Esophagus squamous epithelium (tissue), 5 donors: ENCODE measurements around the gene HOXD9. TPM values are rescaled to one million over a fixed set of nuclear protein-coding genes. Genes with fewer than 3 reads are reported as not detected.

Source experiments
- DNase-seq: peaks from one replicate; lab custom pipeline; 2025; lab: John Stamatoyannopoulos, UW
- H3K27ac ChIP-seq, 4 donors: fragments of 200-600 bp; sonication (generic); one replicate each; pipeline ENCODE4 v1.5.1; 2016 to 2019; ENCODE audit warnings: mild to moderate bottlenecking in 1 of 4
- H3K27me3 ChIP-seq, 4 donors: fragments of 200-600 bp; sonication (generic); 1 replicate in 3 of 4; 2 replicates in 1 of 4; pipeline versions ENCODE4 v1.5.1 to v1.6.0; 2017 to 2021; ENCODE audit warnings: antibody characterized with exemption in 1 of 4
- H3K36me3 ChIP-seq, 3 donors: fragments of 200-600 bp; sonication (generic); one replicate each; pipeline ENCODE4 v1.5.1; 2016 to 2019
- H3K4me1 ChIP-seq, 3 donors: fragments of 200-600 bp; sonication (generic); one replicate each; pipeline ENCODE4 v1.5.1; 2017 to 2019
- H3K4me3 ChIP-seq, 4 donors: fragments of 200-600 bp; sonication (generic); 1 replicate in 3 of 4; 2 replicates in 1 of 4; pipeline ENCODE4 v1.5.1; 2016 to 2019; ENCODE audit warnings: mild to moderate bottlenecking in 2 of 4, moderate library complexity in 1 of 4
- H3K9me3 ChIP-seq, 3 donors: fragments of 200-600 bp; sonication (generic); one replicate each; pipeline ENCODE4 v1.5.1; 2016 to 2019
- CTCF ChIP-seq, 6 experiments: fragments of 450-650 bp in 4 of 6; fragments of 200-600 bp in 2 of 6; sonication (generic) in 2 of 6; IDR thresholded peaks; one replicate each; pipeline ENCODE4 v1.5.1; 2016 to 2019; ENCODE audit warnings: antibody characterized with exemption in 6 of 6, mild to moderate bottlenecking in 4 of 6, moderate library complexity in 4 of 6
- POLR2A ChIP-seq, 4 donors: fragments of 450-650 bp; IDR thresholded peaks; one replicate each; pipeline ENCODE4 v1.6.1; 2017; ENCODE audit warnings: antibody characterized with exemption in 4 of 4, mild to moderate bottlenecking in 4 of 4, moderate library complexity in 3 of 4
- WGBS, 2 donors: methylation state at CpG; one replicate each; pipeline ENCODE4 v1.1.5; 2018; 5-methylcytosine and 5-hydroxymethylcytosine counted together
- intact Hi-C: fragments of 100-400 bp; cut with DNase I; formaldehyde crosslinking; loops from one replicate; pipeline ENCODE4 v1.15.0; 2022
- total RNA-seq, 4 donors: library from RNA; depleted of rRNA; stranded (reverse); fragments of >200 nt; gene quantifications; one replicate each; pipeline ENCODE4 v1.1.0, GENCODE V29; 2016
- donor health status: DM: yes; HTN: yes; CAD: no.

HOXD9 gene
- total RNA-seq: 1 to 10 TPM in 1 of 4 donors, under 1 TPM in 1, not detected in 2; 0.61 to 3.4 TPM

DNA sequence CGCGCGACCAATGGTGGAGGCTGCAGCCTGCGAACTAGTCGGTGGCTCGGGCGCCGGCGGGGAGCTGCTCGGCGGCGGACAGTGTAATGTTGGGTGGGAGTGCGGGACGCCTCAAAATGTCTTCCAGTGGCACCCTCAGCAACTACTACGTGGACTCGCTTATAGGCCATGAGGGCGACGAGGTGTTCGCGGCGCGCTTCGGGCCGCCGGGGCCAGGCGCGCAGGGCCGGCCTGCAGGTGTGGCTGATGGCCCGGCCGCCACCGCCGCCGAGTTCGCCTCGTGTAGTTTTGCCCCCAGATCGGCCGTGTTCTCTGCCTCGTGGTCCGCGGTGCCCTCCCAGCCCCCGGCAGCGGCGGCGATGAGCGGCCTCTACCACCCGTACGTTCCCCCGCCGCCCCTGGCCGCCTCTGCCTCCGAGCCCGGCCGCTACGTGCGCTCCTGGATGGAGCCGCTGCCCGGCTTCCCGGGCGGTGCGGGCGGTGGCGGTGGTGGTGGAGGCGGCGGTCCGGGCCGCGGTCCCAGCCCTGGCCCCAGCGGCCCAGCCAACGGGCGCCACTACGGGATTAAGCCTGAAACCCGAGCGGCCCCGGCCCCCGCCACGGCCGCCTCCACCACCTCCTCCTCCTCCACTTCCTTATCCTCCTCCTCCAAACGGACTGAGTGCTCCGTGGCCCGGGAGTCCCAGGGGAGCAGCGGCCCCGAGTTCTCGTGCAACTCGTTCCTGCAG lies at the start of gene HOXD9:
HOXD9 (plus strand) TSS at position 37 of the 728 bp plus-strand sequence; CDS start at position 87, 50 bp downstream.
- peak within 1 kb of the TSS; percentile 36 to 85 (median 70) for H3K27ac ChIP-seq
- WGBS, 2 donors: 7% methylated on average over 21 of the region's 84 CpGs; no CpG with 5 or more reads in 1 of the 2 donors
- no peaks in the 10 kb centered on the region for H3K36me3 ChIP-seq
- H3K4me3 ChIP-seq: peak within 1 kb of the TSS; percentile 27 to 59 (median 42)
- H3K27me3 ChIP-seq: peaks cover 40 to 100% (median 54%) of the 10 kb centered on the region in 4 donors
- intact Hi-C loops: loop anchor here (10.0 kb wide), 2 partner anchors 692 to 1022 kb away; no protein-coding TSS in a partner anchor
- H3K4me1 ChIP-seq: peaks cover 0 to 40% (median 4%) of the 10 kb centered on the region in 3 donors
- H3K9me3 ChIP-seq: no peaks in the 10 kb centered on the region
- no peak for DNase-seq
- TF ChIP-seq CTCF (IDR thresholded peaks at IDR 0.05) (no peak), POLR2A (IDR thresholded peaks at IDR 0.05) (peak in 1 of 4 donors; percentile 41)

GRCh38 chr2:176072951-176073904 lies 49.3 kb upstream of the HOXD9 start:
- Histone ChIP-seq H3K36me3 (no peaks in the 10 kb centered on the region), H3K27ac (no peak overlapping the region), H3K4me1 (peaks cover 0 to 13% (median 1%) of the 10 kb centered on the region in 3 donors), H3K9me3 (no peaks in the 10 kb centered on the region), H3K4me3 (no peak overlapping the region), H3K27me3 (peaks cover 23 to 100% (median 58%) of the 10 kb centered on the region in 4 donors)
- DNase-seq: no peak
- 8 to 10% methylated on average over 9 to 21 of the region's 29 CpGs for WGBS, 2 donors
- TF ChIP-seq CTCF (IDR thresholded peaks at IDR 0.05) (no peak), POLR2A (IDR thresholded peaks at IDR 0.05) (no peak)
- intact Hi-C loops: no loop called here

DNA sequence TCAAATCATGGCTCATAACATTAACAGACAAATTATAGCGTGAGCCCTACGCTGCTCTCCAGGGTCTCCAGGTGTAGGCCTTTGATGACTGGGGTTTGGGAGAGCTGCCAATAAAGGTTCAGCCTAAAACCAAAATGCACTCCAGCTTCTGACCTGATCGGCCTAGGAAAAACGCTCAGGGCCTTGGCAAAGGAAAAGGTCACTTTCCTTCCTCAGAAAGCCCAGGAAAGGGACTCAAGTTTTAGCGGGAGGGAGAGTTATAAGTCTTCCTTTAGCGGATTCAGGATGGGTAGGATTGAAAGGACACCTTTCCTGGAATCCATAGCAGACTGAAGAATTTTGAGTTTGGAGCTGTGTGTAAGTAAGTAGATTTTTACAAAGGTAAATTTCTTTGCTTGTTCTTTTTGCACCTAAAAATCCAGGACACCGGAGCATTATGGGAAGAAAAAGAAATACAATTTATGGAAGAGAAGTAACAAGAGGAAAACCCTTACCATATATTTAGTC lies 47.5 kb upstream of the HOXD9 start:
- Histone ChIP-seq H3K9me3 (no peaks in the 10 kb centered on the region), H3K27ac (no peak overlapping the region), H3K27me3 (peaks cover 31 to 100% (median 62%) of the 10 kb centered on the region in 4 donors), H3K4me1 (peaks cover 0 to 20% (median 6%) of the 10 kb centered on the region in 3 donors), H3K36me3 (no peaks in the 10 kb centered on the region), H3K4me3 (no peak overlapping the region)
- no peak for DNase-seq
- intact Hi-C loops: no loop called here
- 34 to 40% methylated on average over 7 of the region's 7 CpGs for WGBS, 2 donors
- TF ChIP-seq CTCF (IDR thresholded peaks at IDR 0.05): no peak
- no peak for TF ChIP-seq POLR2A (IDR thresholded peaks at IDR 0.05)

DNA sequence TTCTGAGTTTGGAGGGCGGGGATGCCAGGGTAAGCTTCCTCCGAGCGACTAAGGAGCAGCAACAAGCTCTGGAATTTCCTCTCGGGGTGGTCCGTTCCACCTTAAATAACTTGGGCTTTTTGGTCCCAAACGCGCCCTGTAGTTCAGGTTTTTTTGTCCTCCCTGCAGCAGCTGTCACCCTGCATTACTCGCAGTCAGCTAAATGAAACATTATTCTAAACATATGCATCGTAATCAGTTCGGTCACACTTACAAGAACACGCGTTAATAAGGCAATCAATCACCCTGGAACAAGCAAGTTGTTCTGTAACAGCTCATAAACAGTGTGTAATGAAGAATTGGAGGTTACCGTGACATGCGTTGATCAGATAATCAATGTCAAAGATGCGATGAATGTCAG lies 47.0 kb upstream of the HOXD9 start:
- Histone ChIP-seq H3K4me1 (peaks cover 0 to 24% (median 8%) of the 10 kb centered on the region in 3 donors), H3K9me3 (peaks cover 0 to 1% (median 0%) of the 10 kb centered on the region in 3 donors), H3K27me3 (peaks cover 33 to 100% (median 61%) of the 10 kb centered on the region in 4 donors), H3K4me3 (no peak overlapping the region), H3K36me3 (no peaks in the 10 kb centered on the region), H3K27ac (no peak overlapping the region)
- TF ChIP-seq CTCF (IDR thresholded peaks at IDR 0.05) (no peak), POLR2A (IDR thresholded peaks at IDR 0.05) (no peak)
- WGBS, 2 donors: 14 to 20% methylated on average over 15 of the region's 15 CpGs
- no peak for DNase-seq
- intact Hi-C loops: no loop called here
